Activated CD4-positive, alpha-beta T cell treated with anti-CD3 and anti-CD28 coated beads, Interleukin-2, amount 10 ng/mL, durations not matched to agents 7 days and 5 days (primary cell): Measurements from ENCODE around the gene SLC35F3. TPM values are rescaled to one million over a fixed set of nuclear protein-coding genes. Genes with fewer than 3 reads are reported as not detected.

Experiments used
- CTCF ChIA-PET: fragments of 350-600 bp; sonication (Branson Sonifier 250); formaldehyde crosslinking; loops from one replicate; lab custom pipeline; 2021; ENCODE audit warnings: antibody characterized with exemption; lab: Charles Lee
- POLR2A ChIA-PET: fragments of 350-600 bp; sonication (Branson Sonifier 250); formaldehyde crosslinking; loops from one replicate; lab custom pipeline; 2021; ENCODE audit warnings: antibody characterized with exemption; lab: Charles Lee
- DNase-seq: peaks from one replicate; pipeline ENCODE4 v3.0.0-alpha.2; 2020
- H3K27ac Mint-ChIP-seq: one replicate; pipeline ENCODE4 v1.8.0; 2021; ENCODE audit warnings: mild to moderate bottlenecking, moderate library complexity, mixed read lengths
- H3K27me3 Mint-ChIP-seq: one replicate; pipeline ENCODE4 v1.8.0; 2021; ENCODE audit warnings: mixed read lengths
- H3K36me3 Mint-ChIP-seq: one replicate; pipeline ENCODE4 v1.8.0; 2021; ENCODE audit warnings: low read depth, mixed read lengths
- H3K4me1 Mint-ChIP-seq: one replicate; pipeline ENCODE4 v1.8.0; 2021; ENCODE audit warnings: mixed read lengths
- H3K4me3 Mint-ChIP-seq: one replicate; pipeline ENCODE4 v1.8.0; 2021; ENCODE audit warnings: mild to moderate bottlenecking, moderate library complexity, mixed read lengths
- H3K9me3 Mint-ChIP-seq: one replicate; pipeline ENCODE4 v1.8.0; 2021; ENCODE audit warnings: mixed read lengths
- total RNA-seq, 2 experiments: library from RNA; stranded (reverse); gene quantifications; one replicate each; pipeline ENCODE4 v1.2.3, GENCODE V29; 2021

The SLC35F3 gene
- total RNA-seq, 2 experiments from 2014 or later = 5.9 to 6.5 TPM

DNA sequence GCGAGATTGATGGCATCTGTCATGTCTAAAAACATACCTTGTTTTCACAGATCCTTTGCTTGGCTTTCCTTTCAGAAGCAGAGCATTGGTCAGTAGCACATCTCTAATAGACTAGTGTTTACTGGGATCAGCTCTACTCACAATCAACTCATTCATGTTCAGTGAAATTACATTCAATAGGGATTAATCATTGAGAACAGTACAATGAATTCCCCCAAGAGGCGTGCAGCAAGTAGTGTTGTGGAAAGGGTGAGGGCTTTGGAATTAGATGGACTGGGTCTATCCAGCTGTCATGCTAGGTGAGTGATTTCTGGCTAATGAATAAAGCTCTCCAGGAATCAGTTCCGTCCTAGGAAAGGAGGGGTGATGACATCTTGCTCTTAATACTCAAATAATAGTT is 313.6 kb downstream of the SLC35F3 start:
- no peak overlapping the region for H3K27ac Mint-ChIP-seq
- H3K36me3 Mint-ChIP-seq = peaks cover 2% of the 10 kb centered on the region
- DNase-seq = no peak
- peaks cover 6% of the 10 kb centered on the region for H3K27me3 Mint-ChIP-seq
- CTCF ChIA-PET = interaction anchor here (1.2 to 1.9 kb wide), 2 partner anchors 12 to 14 kb away, joined by 3 to 4 read pairs; no protein-coding TSS in a partner anchor
- no peaks in the 10 kb centered on the region for H3K9me3 Mint-ChIP-seq
- no peak overlapping the region for H3K4me3 Mint-ChIP-seq
- peaks cover 34% of the 10 kb centered on the region for H3K4me1 Mint-ChIP-seq
- POLR2A ChIA-PET = no interaction called here

DNA sequence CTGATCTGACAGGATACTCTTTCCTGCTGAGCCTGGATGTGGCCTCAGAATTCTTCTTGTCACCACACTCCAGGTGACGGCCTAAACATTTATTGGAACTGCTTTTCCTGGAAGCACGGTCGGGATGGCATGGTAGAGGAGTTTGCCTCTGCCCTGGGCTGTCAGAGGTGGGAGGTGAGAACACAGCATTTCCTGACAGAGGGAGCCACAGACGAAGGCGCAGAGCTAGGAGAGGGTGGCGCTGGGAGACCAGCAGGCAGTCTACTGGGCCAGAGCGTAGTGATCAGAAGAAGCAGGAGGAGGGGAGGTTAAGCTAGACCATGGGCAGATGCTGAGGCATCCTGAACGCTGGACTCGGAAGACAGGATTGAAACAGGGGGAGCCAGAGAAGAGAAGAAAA is 315.2 kb downstream of the SLC35F3 start:
- POLR2A ChIA-PET = no interaction called here
- peaks cover 24% of the 10 kb centered on the region for H3K4me1 Mint-ChIP-seq
- peaks cover 3% of the 10 kb centered on the region for H3K27me3 Mint-ChIP-seq

DNA sequence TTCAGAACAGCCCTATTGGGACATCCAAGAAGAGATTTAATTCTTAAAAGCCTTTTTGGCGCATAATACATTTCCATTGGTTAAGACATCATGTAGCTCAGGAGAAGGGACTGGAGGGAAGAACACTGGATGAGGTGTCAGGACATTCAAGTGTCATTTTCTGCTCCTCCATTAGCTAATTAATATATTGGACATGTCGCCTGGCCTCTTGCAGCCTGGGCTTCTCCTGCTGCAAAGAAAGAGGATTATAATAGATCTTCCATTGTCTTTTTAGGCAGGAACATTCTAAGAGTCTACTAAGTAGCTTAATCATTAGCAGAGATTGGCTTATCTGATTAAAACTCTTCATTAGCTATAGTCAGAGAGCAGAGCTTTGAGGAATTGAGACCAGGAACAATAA is 317.1 kb downstream of the SLC35F3 start:
- Mint-ChIP-seq H3K27me3 (no peaks in the 10 kb centered on the region), H3K27ac (no peak overlapping the region), H3K4me1 (peaks cover 15% of the 10 kb centered on the region), H3K9me3 (no peaks in the 10 kb centered on the region), H3K36me3 (no peaks in the 10 kb centered on the region), H3K4me3 (no peak overlapping the region)
- POLR2A ChIA-PET = no interaction called here
- no peak for DNase-seq
- CTCF ChIA-PET = interaction anchor here (0.6 to 1.8 kb wide), 6 partner anchors 8 to 1069 kb away, joined by 3 to 4 read pairs (median 4); no protein-coding TSS in a partner anchor

More for the DNA sequence above, 315.2 kb downstream of the SLC35F3 start:
- Mint-ChIP-seq H3K4me3 (no peak overlapping the region), H3K9me3 (no peaks in the 10 kb centered on the region), H3K27ac (no peak overlapping the region), H3K36me3 (peaks cover 2% of the 10 kb centered on the region)
- CTCF ChIA-PET = interaction anchor here (1.4 to 1.9 kb wide), 2 partner anchors 16 to 18 kb away, joined by 3 to 4 read pairs; no protein-coding TSS in a partner anchor
- DNase-seq = no peak

DNA sequence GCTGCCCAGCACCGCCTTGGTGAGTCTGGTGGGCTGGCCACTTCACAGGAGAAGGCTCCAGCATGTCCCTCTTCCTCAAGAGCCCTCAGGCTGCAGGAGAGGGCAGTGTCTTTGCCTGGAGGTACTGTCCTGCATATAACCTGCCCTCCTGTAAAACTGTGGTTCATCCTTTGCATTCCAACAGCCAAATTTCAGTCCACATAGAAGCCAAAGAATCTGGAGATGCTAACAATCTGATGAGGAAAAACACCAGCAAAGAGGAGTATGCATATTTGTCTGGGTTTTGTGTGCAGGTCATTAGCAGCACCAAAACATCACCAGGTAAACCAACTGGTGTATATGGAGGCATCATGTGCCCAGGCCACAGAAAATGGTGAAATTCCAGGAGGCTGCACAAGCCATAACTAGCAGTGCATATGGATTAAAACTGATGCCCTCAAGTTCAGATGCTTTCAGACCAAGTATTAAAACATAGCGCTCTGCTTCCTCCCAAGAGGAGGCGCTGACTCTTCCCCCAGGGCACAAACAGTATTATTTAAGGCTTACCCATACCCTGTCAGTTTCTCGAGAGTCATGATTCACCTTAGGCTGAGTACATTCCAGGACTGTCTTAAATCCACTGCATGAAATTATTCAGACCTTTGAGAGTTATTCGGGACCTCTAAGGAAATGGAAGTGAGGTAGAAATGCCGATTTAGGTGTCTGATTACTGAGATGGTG is 318.2 kb downstream of the SLC35F3 start:
- no peak overlapping the region for H3K4me3 Mint-ChIP-seq
- no peaks in the 10 kb centered on the region for H3K36me3 Mint-ChIP-seq
- POLR2A ChIA-PET = no interaction called here
- H3K27ac Mint-ChIP-seq = no peak overlapping the region
- H3K9me3 Mint-ChIP-seq = no peaks in the 10 kb centered on the region
- peaks cover 6% of the 10 kb centered on the region for H3K4me1 Mint-ChIP-seq
- H3K27me3 Mint-ChIP-seq = peaks cover 3% of the 10 kb centered on the region
- no peak for DNase-seq
- CTCF ChIA-PET = interaction anchor here (1.3 to 1.8 kb wide), 4 partner anchors 8 to 37 kb away, joined by 3 to 5 read pairs (median 4); no protein-coding TSS in a partner anchor

DNA sequence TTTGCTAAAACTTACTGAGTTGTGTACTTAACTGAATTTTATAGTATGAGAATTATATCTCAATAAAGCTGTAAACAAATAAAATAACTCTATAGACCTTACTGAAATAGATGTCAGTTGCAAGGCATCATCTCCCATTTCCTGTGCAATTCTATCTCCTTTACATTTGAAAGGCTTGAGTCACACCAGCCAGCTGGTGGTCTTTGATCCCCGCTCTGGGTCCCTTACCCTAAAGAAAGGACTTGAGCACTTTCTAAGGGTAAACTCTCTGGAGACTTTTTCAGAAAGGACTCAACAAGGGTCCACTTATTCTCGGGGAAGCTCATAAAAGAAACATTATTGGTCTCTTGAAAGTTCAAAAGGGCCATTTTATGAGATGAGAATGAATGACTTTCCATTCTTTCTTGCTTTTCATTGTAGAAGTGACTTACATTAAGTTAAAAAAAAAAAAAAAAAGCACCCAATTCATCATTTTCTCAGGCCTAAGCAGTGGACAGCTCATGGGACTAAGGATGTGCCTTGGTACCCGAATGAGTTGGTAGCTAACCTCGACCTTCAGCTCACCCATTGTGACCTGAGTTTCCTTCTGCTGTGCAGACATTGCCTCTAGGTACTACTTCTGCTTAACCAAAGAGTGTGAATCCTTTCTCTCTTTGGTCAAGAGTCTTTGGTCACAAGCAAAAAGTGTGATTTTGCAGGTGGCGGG is 321.8 kb downstream of the SLC35F3 start:
- POLR2A ChIA-PET = no interaction called here
- Mint-ChIP-seq H3K4me1 (peaks cover 15% of the 10 kb centered on the region), H3K4me3 (no peak overlapping the region), H3K36me3 (no peaks in the 10 kb centered on the region), H3K9me3 (no peaks in the 10 kb centered on the region), H3K27me3 (peaks cover 12% of the 10 kb centered on the region), H3K27ac (no peak overlapping the region)
- CTCF ChIA-PET = interaction anchor here (0.5 to 1.8 kb wide), 5 partner anchors 13 to 1822 kb away, joined by 3 to 6 read pairs (median 4); no protein-coding TSS in a partner anchor
- DNase-seq = no peak

DNA sequence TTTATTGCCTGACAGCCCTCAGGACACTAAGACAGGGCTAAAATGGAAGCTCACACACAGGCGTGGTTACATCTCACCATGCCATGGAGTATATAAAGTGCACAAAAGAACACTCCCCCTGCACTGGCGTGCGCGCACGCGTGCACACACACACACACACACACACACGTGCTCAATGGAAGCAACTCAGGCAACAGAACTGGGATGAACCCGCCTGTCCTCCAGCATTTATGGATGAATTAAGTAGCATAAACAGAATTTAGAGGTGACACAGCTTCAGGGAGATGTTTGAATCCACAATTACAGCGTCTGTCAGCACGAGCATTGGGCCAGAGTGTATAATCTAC is 322.3 kb downstream of the SLC35F3 start:
- H3K27ac Mint-ChIP-seq = no peak overlapping the region
- H3K4me1 Mint-ChIP-seq = peaks cover 18% of the 10 kb centered on the region
- no peak overlapping the region for H3K4me3 Mint-ChIP-seq
- ChIA-PET POLR2A (no interaction called here), CTCF (interaction anchor here (0.5 to 1.8 kb wide), 5 partner anchors 14 to 1821 kb away, joined by 3 to 6 read pairs (median 3); no protein-coding TSS in a partner anchor)
- H3K9me3 Mint-ChIP-seq = no peaks in the 10 kb centered on the region
- no peaks in the 10 kb centered on the region for H3K36me3 Mint-ChIP-seq
- no peak for DNase-seq
- peaks cover 12% of the 10 kb centered on the region for H3K27me3 Mint-ChIP-seq

DNA sequence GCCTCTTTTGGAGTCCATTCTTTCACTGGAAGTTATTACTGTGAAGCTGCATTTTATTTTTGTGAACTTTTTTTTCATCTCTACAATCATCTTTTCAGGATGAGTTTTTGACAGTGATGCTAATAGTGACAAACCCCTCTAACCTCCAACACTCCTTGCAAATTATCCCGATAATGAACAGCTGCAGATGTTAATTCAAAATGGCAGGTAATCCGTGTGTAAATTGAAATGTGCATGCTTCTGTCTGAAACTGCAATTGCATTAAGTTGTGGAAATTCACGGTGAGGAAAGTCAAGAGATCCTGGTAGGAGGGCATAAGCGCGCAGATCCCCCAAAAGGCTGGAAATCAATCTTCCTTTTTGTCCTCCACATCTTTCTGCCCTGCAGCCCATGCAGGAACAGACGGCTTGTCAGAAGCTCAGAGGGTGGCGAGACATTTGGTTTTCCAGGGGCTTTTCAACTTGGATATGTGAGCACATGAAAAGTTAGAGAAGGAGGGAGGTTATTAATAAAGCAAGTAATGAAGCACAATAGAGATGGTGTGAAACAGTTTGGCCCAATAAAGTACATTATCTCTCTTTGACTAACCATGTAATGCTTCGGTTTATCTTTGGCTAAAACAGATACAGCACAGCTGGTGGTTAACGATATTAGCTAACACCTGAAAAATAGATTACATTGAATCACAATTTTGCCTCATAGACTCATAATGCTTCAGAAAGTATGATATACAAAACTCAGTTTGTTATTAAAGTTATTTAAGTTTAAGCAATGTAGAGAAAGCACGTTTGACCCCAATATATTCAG is 325.3 kb downstream of the SLC35F3 start:
- ChIA-PET POLR2A (no interaction called here), CTCF (interaction anchor here (0.6 to 1.5 kb wide), 6 partner anchors 12 to 1818 kb away, joined by 3 to 5 read pairs (median 4); no protein-coding TSS in a partner anchor)
- H3K27me3 Mint-ChIP-seq = peaks cover 12% of the 10 kb centered on the region
- no peaks in the 10 kb centered on the region for H3K9me3 Mint-ChIP-seq
- no peak for DNase-seq
- peak overlapping the region; percentile 76 for H3K27ac Mint-ChIP-seq
- H3K36me3 Mint-ChIP-seq = peaks cover 4% of the 10 kb centered on the region
- no peak overlapping the region for H3K4me3 Mint-ChIP-seq
- H3K4me1 Mint-ChIP-seq = peaks cover 21% of the 10 kb centered on the region

DNA sequence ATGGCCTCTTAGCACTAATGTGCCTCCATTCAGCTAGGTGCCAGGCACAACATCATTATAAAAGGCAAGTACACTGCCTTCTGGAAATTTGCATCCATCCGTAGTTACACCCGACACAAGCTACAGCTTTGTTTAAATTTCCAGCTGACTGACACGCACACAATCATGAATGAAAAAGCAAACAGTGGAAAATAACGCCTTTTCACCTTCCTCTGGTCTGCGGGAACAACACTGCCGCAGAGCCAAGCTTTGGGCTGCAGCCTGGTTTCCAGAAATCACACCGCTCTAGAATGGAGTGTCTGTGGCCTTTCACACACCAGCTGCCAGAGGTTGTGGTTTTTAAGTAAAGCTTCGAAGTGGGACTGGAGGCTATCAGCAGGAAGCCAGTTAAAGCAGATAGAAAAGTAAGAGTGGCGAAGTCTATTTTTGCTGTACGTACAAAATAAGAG is 326.0 kb downstream of the SLC35F3 start:
- Mint-ChIP-seq H3K27me3 (peaks cover 12% of the 10 kb centered on the region), H3K4me3 (peak overlapping the region; percentile 23), H3K4me1 (peaks cover 21% of the 10 kb centered on the region), H3K27ac (peak overlapping the region; percentile 76), H3K9me3 (no peaks in the 10 kb centered on the region), H3K36me3 (peaks cover 4% of the 10 kb centered on the region)
- ChIA-PET POLR2A (no interaction called here), CTCF (interaction anchor here (0.9 to 1.5 kb wide), 9 partner anchors 8 to 76 kb away, joined by 3 to 5 read pairs (median 4); no protein-coding TSS in a partner anchor)
- DNase-seq = peak; percentile 48

DNA sequence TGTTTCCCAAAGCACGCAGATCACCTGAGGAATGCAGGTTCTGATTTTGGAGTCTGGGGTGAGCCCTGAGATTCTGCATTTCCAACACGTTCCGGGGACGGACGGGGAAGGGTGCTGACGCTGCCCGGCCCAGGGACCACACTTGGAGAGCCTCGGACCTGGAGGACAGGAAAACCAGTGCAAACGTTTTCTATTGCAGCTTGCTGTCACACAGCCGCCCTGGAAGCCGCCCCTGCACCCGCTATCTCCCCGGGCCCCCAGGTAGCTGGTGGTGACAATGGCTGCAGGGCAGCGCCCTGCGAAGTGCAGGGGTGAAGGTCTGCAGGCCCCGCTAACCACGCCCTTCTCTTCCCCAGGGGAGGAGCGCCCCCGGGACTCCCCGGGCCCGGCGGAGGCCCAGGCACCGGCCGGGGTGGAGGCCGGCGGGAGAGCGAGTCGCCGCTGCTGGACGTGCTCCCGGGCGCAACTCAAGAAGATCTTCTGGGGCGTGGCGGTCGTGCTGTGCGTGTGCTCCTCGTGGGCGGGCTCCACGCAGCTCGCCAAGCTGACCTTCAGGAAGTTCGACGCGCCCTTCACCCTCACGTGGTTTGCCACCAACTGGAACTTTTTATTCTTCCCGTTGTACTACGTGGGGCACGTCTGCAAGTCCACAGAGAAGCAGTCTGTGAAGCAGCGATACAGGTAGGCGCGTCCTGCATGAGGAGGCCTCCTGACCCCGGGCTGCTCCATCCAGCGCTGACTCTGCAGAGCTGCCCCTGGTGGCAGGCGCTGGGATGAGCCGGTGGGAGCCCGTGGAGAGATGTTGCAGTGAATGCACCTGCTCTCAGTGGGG is 326.8 kb downstream of the SLC35F3 start:
- peaks cover 4% of the 10 kb centered on the region for H3K36me3 Mint-ChIP-seq
- ChIA-PET POLR2A (no interaction called here), CTCF (interaction anchor here (0.7 to 1.9 kb wide), 8 partner anchors 9 to 77 kb away, joined by 3 to 5 read pairs (median 4); no protein-coding TSS in a partner anchor)
- H3K27me3 Mint-ChIP-seq = peaks cover 12% of the 10 kb centered on the region
- H3K27ac Mint-ChIP-seq = peak overlapping the region; percentile 76
- DNase-seq = no peak
- peak overlapping the region; percentile 14 for H3K4me3 Mint-ChIP-seq
- no peaks in the 10 kb centered on the region for H3K9me3 Mint-ChIP-seq
- H3K4me1 Mint-ChIP-seq = peaks cover 21% of the 10 kb centered on the region

DNA sequence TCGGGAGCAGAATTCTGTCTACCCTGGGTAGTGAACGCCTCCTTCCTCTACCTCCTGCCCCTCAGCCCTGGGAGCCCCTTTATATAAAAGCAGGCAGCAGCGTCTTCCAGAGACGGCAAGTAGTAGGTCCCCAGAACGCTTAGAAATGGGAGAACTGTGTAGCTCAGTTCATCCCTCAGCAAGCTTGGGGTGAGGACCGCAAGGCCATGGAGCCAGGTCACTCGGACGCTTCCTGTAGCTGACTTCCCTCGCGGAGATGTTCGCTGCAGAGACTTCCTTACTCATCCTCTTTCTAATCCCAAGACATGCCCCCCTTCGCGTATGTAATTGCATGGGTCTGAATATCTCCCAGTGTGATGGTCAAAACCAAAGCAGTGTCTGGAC is 327.4 kb downstream of the SLC35F3 start:
- ChIA-PET POLR2A (no interaction called here), CTCF (interaction anchor here (0.7 to 1.9 kb wide), 3 partner anchors 10 to 78 kb away, joined by 4 to 5 read pairs (median 4); no protein-coding TSS in a partner anchor)
- no peak for DNase-seq
- Mint-ChIP-seq H3K36me3 (peaks cover 4% of the 10 kb centered on the region), H3K4me1 (peaks cover 21% of the 10 kb centered on the region), H3K27me3 (peaks cover 11% of the 10 kb centered on the region), H3K9me3 (no peaks in the 10 kb centered on the region), H3K27ac (no peak overlapping the region), H3K4me3 (no peak overlapping the region)

DNA sequence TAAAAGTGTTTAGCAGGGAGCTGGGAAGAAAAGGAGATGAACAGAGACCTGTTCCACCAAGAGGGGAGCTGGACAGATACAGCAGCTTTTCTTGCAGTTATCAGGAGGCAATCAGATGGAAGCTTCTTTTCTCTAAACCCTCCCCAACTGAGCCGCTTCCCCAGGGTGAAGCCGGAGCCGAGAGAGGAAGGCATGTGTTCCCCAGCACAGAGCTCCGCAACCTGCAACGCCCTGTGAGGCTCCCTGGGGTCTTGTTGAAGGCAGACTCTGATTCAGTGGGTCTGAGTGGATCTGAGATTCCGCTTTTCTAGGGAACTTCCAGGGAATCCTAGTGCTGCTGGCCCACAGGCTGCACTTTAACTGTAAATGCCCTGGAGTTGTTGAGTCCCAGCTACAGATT is 329.7 kb downstream of the SLC35F3 start:
- DNase-seq = no peak
- ChIA-PET POLR2A (no interaction called here), CTCF (interaction anchor here (1.5 to 1.8 kb wide), 2 partner anchors 13 to 18 kb away, joined by 3 to 4 read pairs; no protein-coding TSS in a partner anchor)
- H3K27ac Mint-ChIP-seq = no peak overlapping the region
- peaks cover 33% of the 10 kb centered on the region for H3K4me1 Mint-ChIP-seq
- peaks cover 2% of the 10 kb centered on the region for H3K27me3 Mint-ChIP-seq
- no peaks in the 10 kb centered on the region for H3K9me3 Mint-ChIP-seq
- H3K36me3 Mint-ChIP-seq = peaks cover 10% of the 10 kb centered on the region
- no peak overlapping the region for H3K4me3 Mint-ChIP-seq
